ENCODE results near the gene NIFK. TPM values are rescaled to one million over a fixed set of nuclear protein-coding genes. Genes with fewer than 3 reads are reported as not detected.

Gene NIFK
- total and polyA plus RNA-seq, 2 of the 4 experiments (the other 2 are of a cell fraction): 19.5 to 24.3 TPM

DNA sequence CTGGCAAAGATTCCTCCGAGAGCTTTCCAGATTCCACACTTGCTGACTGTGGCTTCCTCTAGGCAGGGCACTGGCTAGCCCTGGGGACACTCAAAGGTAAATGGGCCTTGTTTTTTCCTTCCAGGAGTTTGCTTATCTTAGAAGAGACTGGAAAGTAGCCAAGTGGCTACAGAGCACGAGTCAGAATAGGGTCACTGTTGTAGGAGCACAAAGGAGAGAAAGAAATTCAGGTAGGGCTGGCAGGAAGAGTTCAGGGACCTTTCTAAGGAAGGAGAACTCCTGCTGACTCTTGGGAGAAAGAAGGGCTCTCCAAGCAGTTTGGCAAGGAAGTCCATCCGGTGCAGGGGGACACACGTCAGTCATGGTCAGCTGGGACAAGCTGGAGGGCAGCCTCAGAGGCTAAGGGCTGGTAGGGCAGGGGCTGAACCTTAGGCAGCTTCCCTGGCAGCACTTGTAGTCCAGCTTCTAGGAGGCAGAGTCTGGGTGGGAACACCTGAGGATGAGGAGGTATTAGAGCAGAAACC lies 39.5 kb downstream of the NIFK start:
- DNase-seq: no peak
- Histone ChIP-seq H3K27me3 (ENCODE audit: control insufficient read depth, insufficient read depth, low read length) (no peaks in the 10 kb centered on the region; the same call in 1 of the 2 replicates), H2AFZ (replicated peaks; ENCODE audit: low read length, poor library complexity) (peak overlapping the region; percentile 59), H2BK120ac (ENCODE audit: low read depth, low read length) (no peak overlapping the region), H3K27ac (ENCODE audit: insufficient read depth, low read length) (no peak overlapping the region), H3K36me3 (ENCODE audit: control insufficient read depth, insufficient read depth, low read length) (no peaks in the 10 kb centered on the region), H2BK15ac (ENCODE audit: low read depth, low read length) (no peak overlapping the region), H3K18ac (ENCODE audit: low read depth, low read length) (no peak overlapping the region), H2BK5ac (ENCODE audit: low read depth, low read length, poor library complexity, severe bottlenecking) (no peak overlapping the region), H4K5ac (ENCODE audit: low read depth, low read length) (no peak overlapping the region), H4K8ac (ENCODE audit: low read depth in 2 of 2, low read length in 2 of 2) (no peak overlapping the region), H3K4me2 (ENCODE audit: low read depth, low read length) (no peak overlapping the region), H3K4me1 (ENCODE audit: control insufficient read depth, insufficient read depth, low read length) (peaks cover 10% of the 10 kb centered on the region), H2AK9ac (replicated peaks; ENCODE audit: low read depth, low read length, poor library complexity) (peak overlapping the region; percentile 60), H3K79me1 (ENCODE audit: low read depth in 1 of 2, low read length in 2 of 2) (no peaks in the 10 kb centered on the region), H3K4me3 (ENCODE audit: insufficient read depth, low read depth, low read length) (no peak overlapping the region), H3K9me1 (ENCODE audit: insufficient read depth, low read length) (peaks cover 21% of the 10 kb centered on the region), H4K20me1 (ENCODE audit: insufficient read depth, low read length) (no peaks in the 10 kb centered on the region; the same call in 1 of the 2 replicates), H4K91ac (ENCODE audit: insufficient read depth, low read depth, low read length) (no peak overlapping the region), H3K9ac (ENCODE audit: low read depth, low read length) (no peak overlapping the region), H3K56ac (ENCODE audit: extremely low read depth, insufficient read depth, low read length) (no peak overlapping the region), H2BK20ac (ENCODE audit: low read depth, low read length) (no peak overlapping the region), H3K14ac (replicated peaks; ENCODE audit: low read depth, low read length) (no peak overlapping the region; the same call in 1 of the 2 replicates), H3K4ac (ENCODE audit: low read depth, low read length) (no peak overlapping the region), H3K9me3 (ENCODE audit: control insufficient read depth, insufficient read depth, low read length) (no peaks in the 10 kb centered on the region), H2AK5ac (ENCODE audit: low read depth, low read length) (0 out of 2 replicates have a peak overlapping the region, but pooled peaks have one; percentile 0), H3K23ac (ENCODE audit: low read depth, low read length) (no peak overlapping the region)
- no TSS peak for BruUV-seq (replicated peaks)
- ATAC-seq (ENCODE audit: low read depth): no peak
- ChIA-PET POLR2A (ENCODE audit: unreplicated experiment) (no interaction called here), CTCF (no interaction called here)
- intact Hi-C loops (cut with micrococcal nuclease) (loop anchor here (5.0 kb wide), 1 partner anchor 45 kb away; no protein-coding TSS in a partner anchor), in situ Hi-C loops (cut with MboI; ENCODE audit: low sequenced_read_pairs) (no loop called here), dilution Hi-C loops (cut with HindIII; ENCODE audit: low sequenced_read_pairs, unreplicated experiment) (no loop called here)
- WGBS, 2 experiments (ENCODE audit: extremely low coverage in 2 of 2, insufficient read length in 1 of 2): 0% methylated on average over 1 of the region's 4 CpGs; no CpG with 5 or more reads in 1 of the 2 experiments
- TF ChIP-seq, protein P1, sequence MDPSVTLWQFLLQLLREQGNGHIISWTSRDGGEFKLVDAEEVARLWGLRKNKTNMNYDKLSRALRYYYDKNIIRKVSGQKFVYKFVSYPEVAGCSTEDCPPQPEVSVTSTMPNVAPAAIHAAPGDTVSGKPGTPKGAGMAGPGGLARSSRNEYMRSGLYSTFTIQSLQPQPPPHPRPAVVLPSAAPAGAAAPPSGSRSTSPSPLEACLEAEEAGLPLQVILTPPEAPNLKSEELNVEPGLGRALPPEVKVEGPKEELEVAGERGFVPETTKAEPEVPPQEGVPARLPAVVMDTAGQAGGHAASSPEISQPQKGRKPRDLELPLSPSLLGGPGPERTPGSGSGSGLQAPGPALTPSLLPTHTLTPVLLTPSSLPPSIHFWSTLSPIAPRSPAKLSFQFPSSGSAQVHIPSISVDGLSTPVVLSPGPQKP (IDR thresholded peaks at IDR 0.05; ENCODE audit: borderline replicate concordance, low read depth, low read length): no peak
- TF ChIP-seq NFE2L2 (IDR thresholded peaks at IDR 0.05; ENCODE audit: low read depth, low read length): no peak
- no peak for TF ChIP-seq RAD21 (IDR thresholded peaks at IDR 0.05; ENCODE audit: low read length)
- TF ChIP-seq CHD1 (IDR thresholded peaks at IDR 0.05; ENCODE audit: low read depth, low read length): no peak
- TF ChIP-seq POLR2A (IDR thresholded peaks at IDR 0.05; ENCODE audit: low read depth, low read length): no peak
- TF ChIP-seq SMC3 (IDR thresholded peaks at IDR 0.05; ENCODE audit: low read depth, low read length): no peak
- TF ChIP-seq, protein P2, sequence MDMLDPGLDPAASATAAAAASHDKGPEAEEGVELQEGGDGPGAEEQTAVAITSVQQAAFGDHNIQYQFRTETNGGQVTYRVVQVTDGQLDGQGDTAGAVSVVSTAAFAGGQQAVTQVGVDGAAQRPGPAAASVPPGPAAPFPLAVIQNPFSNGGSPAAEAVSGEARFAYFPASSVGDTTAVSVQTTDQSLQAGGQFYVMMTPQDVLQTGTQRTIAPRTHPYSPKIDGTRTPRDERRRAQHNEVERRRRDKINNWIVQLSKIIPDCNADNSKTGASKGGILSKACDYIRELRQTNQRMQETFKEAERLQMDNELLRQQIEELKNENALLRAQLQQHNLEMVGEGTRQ (IDR thresholded peaks at IDR 0.05; ENCODE audit: low read depth, low read length): no peak
- TF ChIP-seq RCOR1 (IDR thresholded peaks at IDR 0.05; ENCODE audit: insufficient replicate concordance, low read length): no peak
- TF ChIP-seq, protein P3, sequence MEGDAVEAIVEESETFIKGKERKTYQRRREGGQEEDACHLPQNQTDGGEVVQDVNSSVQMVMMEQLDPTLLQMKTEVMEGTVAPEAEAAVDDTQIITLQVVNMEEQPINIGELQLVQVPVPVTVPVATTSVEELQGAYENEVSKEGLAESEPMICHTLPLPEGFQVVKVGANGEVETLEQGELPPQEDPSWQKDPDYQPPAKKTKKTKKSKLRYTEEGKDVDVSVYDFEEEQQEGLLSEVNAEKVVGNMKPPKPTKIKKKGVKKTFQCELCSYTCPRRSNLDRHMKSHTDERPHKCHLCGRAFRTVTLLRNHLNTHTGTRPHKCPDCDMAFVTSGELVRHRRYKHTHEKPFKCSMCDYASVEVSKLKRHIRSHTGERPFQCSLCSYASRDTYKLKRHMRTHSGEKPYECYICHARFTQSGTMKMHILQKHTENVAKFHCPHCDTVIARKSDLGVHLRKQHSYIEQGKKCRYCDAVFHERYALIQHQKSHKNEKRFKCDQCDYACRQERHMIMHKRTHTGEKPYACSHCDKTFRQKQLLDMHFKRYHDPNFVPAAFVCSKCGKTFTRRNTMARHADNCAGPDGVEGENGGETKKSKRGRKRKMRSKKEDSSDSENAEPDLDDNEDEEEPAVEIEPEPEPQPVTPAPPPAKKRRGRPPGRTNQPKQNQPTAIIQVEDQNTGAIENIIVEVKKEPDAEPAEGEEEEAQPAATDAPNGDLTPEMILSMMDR (conservative IDR thresholded peaks at IDR 0.05; ENCODE audit: low read depth, low read length): no peak
- no peak for TF ChIP-seq BHLHE40 (IDR thresholded peaks at IDR 0.05; ENCODE audit: low read depth, low read length)
- no peak for TF ChIP-seq MXI1 (IDR thresholded peaks at IDR 0.05; ENCODE audit: borderline replicate concordance, low read depth, low read length)
- no peak for TF ChIP-seq MAFK (IDR thresholded peaks at IDR 0.05; ENCODE audit: low read depth, low read length)
- TF ChIP-seq FOS (IDR thresholded peaks at IDR 0.05; ENCODE audit: low read depth, low read length): no peak
- no peak for TF ChIP-seq CEBPB (IDR thresholded peaks at IDR 0.05; ENCODE audit: low read depth, low read length)
- no peak for TF ChIP-seq RFX5 (IDR thresholded peaks at IDR 0.05; ENCODE audit: low read depth, low read length)
- TF ChIP-seq MAZ (IDR thresholded peaks at IDR 0.05; ENCODE audit: borderline replicate concordance, low read depth, low read length): no peak
